GM12878 (cell line): ENCODE results near the gene SHISA6.

ENCODE experiments used
- IRF4 ChIP-seq: IDR thresholded peaks from 2 replicates; pipeline ENCODE4 v1.6.1; 2011; ENCODE audit warnings: low read depth, low read length
- ZNF274 ChIP-seq: IDR thresholded peaks from one replicate; pipeline ENCODE4 v1.8.0; 2011; ENCODE audit not compliant: insufficient read length, insufficient read depth

GRCh38 chr17:11240841-11241610, at the start of gene SHISA6:
- TF ChIP-seq ZNF274 (no peak), IRF4 (no peak)
